ENCODE results near the gene CD209.
"Not testable (repeated sequence)": the region's sequence is repeated elsewhere in the genome, so short reads cannot be mapped to it uniquely, and the experiment has no call there.

Gene CD209

GRCh38 chr19:7767487-7767886 is 20.2 kb upstream of the CD209 start:
- Histone ChIP-seq H3K4me3 (ENCODE audit: low read depth, low read length) (no peak overlapping the region), H3K27me3 (ENCODE audit: control insufficient read depth, insufficient read depth, low read length) (peaks cover 48% of the 10 kb centered on the region; the same call in 1 of the 2 replicates), H3K4me1 (ENCODE audit: control insufficient read depth, insufficient read depth, low read length) (no peaks in the 10 kb centered on the region), H3K9ac (ENCODE audit: low read length) (no peak overlapping the region), H3K27ac (ENCODE audit: low read depth, low read length) (no peak overlapping the region), H3K36me3 (ENCODE audit: control insufficient read depth, insufficient read depth, low read length) (no peaks in the 10 kb centered on the region), H3K9me3 (ENCODE audit: control insufficient read depth, insufficient read depth, low read depth, low read length) (no peaks in the 10 kb centered on the region)

GRCh38 chr19:7766535-7766934 is 19.2 kb upstream of the CD209 start:
- peaks cover 45% of the 10 kb centered on the region; the same call in 1 of the 2 replicates for H3K27me3 ChIP-seq (ENCODE audit: control insufficient read depth, insufficient read depth, low read length)
- H3K9ac ChIP-seq (ENCODE audit: low read length) = no peak overlapping the region
- no peak overlapping the region for H3K27ac ChIP-seq (ENCODE audit: low read depth, low read length)
- H3K4me1 ChIP-seq (ENCODE audit: control insufficient read depth, insufficient read depth, low read length) = no peaks in the 10 kb centered on the region
- H3K36me3 ChIP-seq (ENCODE audit: control insufficient read depth, insufficient read depth, low read length) = no peaks in the 10 kb centered on the region
- H3K4me3 ChIP-seq (ENCODE audit: low read depth, low read length) = no peak overlapping the region
- H3K9me3 ChIP-seq (ENCODE audit: control insufficient read depth, insufficient read depth, low read depth, low read length) = no peaks in the 10 kb centered on the region

GRCh38 chr19:7765043-7765442 is 17.7 kb upstream of the CD209 start:
- H3K4me3 ChIP-seq (ENCODE audit: low read depth, low read length); H3K4me1 ChIP-seq (ENCODE audit: control insufficient read depth, insufficient read depth, low read length); H3K27ac ChIP-seq (ENCODE audit: low read depth, low read length); H3K9me3 ChIP-seq (ENCODE audit: control insufficient read depth, insufficient read depth, low read depth, low read length); H3K9ac ChIP-seq (ENCODE audit: low read length); H3K36me3 ChIP-seq (ENCODE audit: control insufficient read depth, insufficient read depth, low read length): not testable (repeated sequence)
- peaks cover 39% of the 10 kb centered on the region; the same call in 1 of the 2 replicates for H3K27me3 ChIP-seq (ENCODE audit: control insufficient read depth, insufficient read depth, low read length)

- not testable (repeated sequence) for H3K9ac ChIP-seq (ENCODE audit: low read length); H3K27ac ChIP-seq (ENCODE audit: low read depth, low read length); H3K36me3 ChIP-seq (ENCODE audit: control insufficient read depth, insufficient read depth, low read length); H3K4me1 ChIP-seq (ENCODE audit: control insufficient read depth, insufficient read depth, low read length); H3K4me3 ChIP-seq (ENCODE audit: low read depth, low read length)
- Histone ChIP-seq H3K27me3 (ENCODE audit: control insufficient read depth, insufficient read depth, low read length) (peaks cover 33% of the 10 kb centered on the region; the same call in 1 of the 2 replicates), H3K9me3 (ENCODE audit: control insufficient read depth, insufficient read depth, low read depth, low read length) (peaks cover 11% of the 10 kb centered on the region; the same call in 1 of the 2 replicates)
Measured at GRCh38 chr19:7764157-7764556, 16.8 kb upstream of the CD209 start.

GRCh38 chr19:7763696-7764095 is 16.4 kb upstream of the CD209 start:
- Histone ChIP-seq H3K9me3 (ENCODE audit: control insufficient read depth, insufficient read depth, low read depth, low read length) (peaks cover 11% of the 10 kb centered on the region), H3K36me3 (ENCODE audit: control insufficient read depth, insufficient read depth, low read length) (no peaks in the 10 kb centered on the region), H3K4me1 (ENCODE audit: control insufficient read depth, insufficient read depth, low read length) (no peaks in the 10 kb centered on the region), H3K9ac (ENCODE audit: low read length) (no peak overlapping the region), H3K4me3 (ENCODE audit: low read depth, low read length) (no peak overlapping the region), H3K27ac (ENCODE audit: low read depth, low read length) (no peak overlapping the region), H3K27me3 (ENCODE audit: control insufficient read depth, insufficient read depth, low read length) (peaks cover 29% of the 10 kb centered on the region; the same call in 1 of the 2 replicates)

GRCh38 chr19:7762719-7763293 is 15.5 kb upstream of the CD209 start, which contains the start of gene CLEC4M:
Gene CLEC4M, plus strand, starts transcription at chr19:7763243. Its CDS starts 24 bp downstream, at chr19:7763267.
- Histone ChIP-seq H3K4me3 (ENCODE audit: low read depth, low read length) (no peak within 1 kb of the TSS), H3K9ac (ENCODE audit: low read length) (no peak within 1 kb of the TSS), H3K9me3 (ENCODE audit: control insufficient read depth, insufficient read depth, low read depth, low read length) (peaks cover 20% of the 10 kb centered on the region), H3K4me1 (ENCODE audit: control insufficient read depth, insufficient read depth, low read length) (no peaks in the 10 kb centered on the region), H3K36me3 (ENCODE audit: control insufficient read depth, insufficient read depth, low read length) (no peaks in the 10 kb centered on the region), H3K27ac (ENCODE audit: low read depth, low read length) (no peak within 1 kb of the TSS), H3K27me3 (ENCODE audit: control insufficient read depth, insufficient read depth, low read length) (peaks cover 23% of the 10 kb centered on the region; the same call in 1 of the 2 replicates)

GRCh38 chr19:7759156-7759555 is 11.8 kb upstream of the CD209 start:
- Histone ChIP-seq H3K36me3 (ENCODE audit: control insufficient read depth, insufficient read depth, low read length) (no peaks in the 10 kb centered on the region), H3K9ac (ENCODE audit: low read length) (no peak overlapping the region), H3K4me3 (ENCODE audit: low read depth, low read length) (no peak overlapping the region), H3K27me3 (ENCODE audit: control insufficient read depth, insufficient read depth, low read length) (no peaks in the 10 kb centered on the region; the same call in 1 of the 2 replicates), H3K27ac (ENCODE audit: low read depth, low read length) (no peak overlapping the region), H3K4me1 (ENCODE audit: control insufficient read depth, insufficient read depth, low read length) (no peaks in the 10 kb centered on the region), H3K9me3 (ENCODE audit: control insufficient read depth, insufficient read depth, low read depth, low read length) (peaks cover 45% of the 10 kb centered on the region)

GRCh38 chr19:7757358-7757757 is 10.0 kb upstream of the CD209 start:
- H3K4me3 ChIP-seq (ENCODE audit: low read depth, low read length) = no peak overlapping the region
- H3K4me1 ChIP-seq (ENCODE audit: control insufficient read depth, insufficient read depth, low read length) = no peaks in the 10 kb centered on the region
- H3K27me3 ChIP-seq (ENCODE audit: control insufficient read depth, insufficient read depth, low read length) = no peaks in the 10 kb centered on the region; the same call in 1 of the 2 replicates
- no peak overlapping the region for H3K9ac ChIP-seq (ENCODE audit: low read length)
- H3K36me3 ChIP-seq (ENCODE audit: control insufficient read depth, insufficient read depth, low read length) = no peaks in the 10 kb centered on the region
- no peak overlapping the region for H3K27ac ChIP-seq (ENCODE audit: low read depth, low read length)
- H3K9me3 ChIP-seq (ENCODE audit: control insufficient read depth, insufficient read depth, low read depth, low read length) = peaks cover 48% of the 10 kb centered on the region

GRCh38 chr19:7756258-7756657 is 8.9 kb upstream of the CD209 start:
- H3K9ac ChIP-seq (ENCODE audit: low read length) = no peak overlapping the region
- H3K27me3 ChIP-seq (ENCODE audit: control insufficient read depth, insufficient read depth, low read length) = no peaks in the 10 kb centered on the region
- H3K36me3 ChIP-seq (ENCODE audit: control insufficient read depth, insufficient read depth, low read length) = no peaks in the 10 kb centered on the region
- no peak overlapping the region for H3K27ac ChIP-seq (ENCODE audit: low read depth, low read length)
- H3K4me1 ChIP-seq (ENCODE audit: control insufficient read depth, insufficient read depth, low read length) = no peaks in the 10 kb centered on the region
- H3K9me3 ChIP-seq (ENCODE audit: control insufficient read depth, insufficient read depth, low read depth, low read length) = peaks cover 48% of the 10 kb centered on the region
- H3K4me3 ChIP-seq (ENCODE audit: low read depth, low read length) = no peak overlapping the region

- Histone ChIP-seq H3K9me3 (ENCODE audit: control insufficient read depth, insufficient read depth, low read depth, low read length) (peaks cover 13% of the 10 kb centered on the region), H3K4me1 (ENCODE audit: control insufficient read depth, insufficient read depth, low read length) (peaks cover 7% of the 10 kb centered on the region; the same call in 1 of the 2 replicates), H3K27ac (ENCODE audit: low read depth, low read length) (no peak overlapping the region), H3K27me3 (ENCODE audit: control insufficient read depth, insufficient read depth, low read length) (peaks cover 5% of the 10 kb centered on the region; the same call in 1 of the 2 replicates), H3K36me3 (ENCODE audit: control insufficient read depth, insufficient read depth, low read length) (no peaks in the 10 kb centered on the region), H3K4me3 (ENCODE audit: low read depth, low read length) (no peak overlapping the region), H3K9ac (ENCODE audit: low read length) (no peak overlapping the region)
Measured at GRCh38 chr19:7751157-7751783, 3.9 kb upstream of the CD209 start.

- Histone ChIP-seq H3K4me1 (ENCODE audit: control insufficient read depth, insufficient read depth, low read length) (peaks cover 7% of the 10 kb centered on the region; the same call in 1 of the 2 replicates), H3K4me3 (ENCODE audit: low read depth, low read length) (no peak overlapping the region), H3K9me3 (ENCODE audit: control insufficient read depth, insufficient read depth, low read depth, low read length) (no peaks in the 10 kb centered on the region; the same call in 1 of the 2 replicates), H3K36me3 (ENCODE audit: control insufficient read depth, insufficient read depth, low read length) (no peaks in the 10 kb centered on the region), H3K27me3 (ENCODE audit: control insufficient read depth, insufficient read depth, low read length) (peaks cover 20% of the 10 kb centered on the region), H3K27ac (ENCODE audit: low read depth, low read length) (no peak overlapping the region), H3K9ac (ENCODE audit: low read length) (no peak overlapping the region)
Measured at GRCh38 chr19:7748756-7749155, 1.4 kb upstream of the CD209 start.
